DMS53 treated with DMSO at 0.1 percent for 48 hours (cell line): ENCODE results near the gene PPIP5K1.

Experiments
- DNase-seq: peaks from one replicate; lab custom pipeline; 2025; ENCODE audit not compliant: unreplicated experiment; lab: John Stamatoyannopoulos, UW

PPIP5K1 gene

GRCh38 chr15:43519196-43519595, 70.8 kb downstream of the PPIP5K1 start:
- no peak for DNase-seq

- no peak for DNase-seq
These were observed 71.7 kb downstream of the PPIP5K1 start for GRCh38 chr15:43518197-43518761.

- DNase-seq, result no peak
These were observed 72.4 kb downstream of the PPIP5K1 start, which contains the start of gene MAP1A for GRCh38 chr15:43517354-43518196. MAP1A (plus strand) TSS chr15:43517608; CDS start chr15:43521474, 3,866 bp downstream.

- DNase-seq, result no peak
These were observed 73.1 kb downstream of the PPIP5K1 start for GRCh38 chr15:43516801-43517353.

GRCh38 chr15:43516185-43516584, 73.8 kb downstream of the PPIP5K1 start:
- DNase-seq, result no peak

GRCh38 chr15:43515741-43516140, 74.3 kb downstream of the PPIP5K1 start:
- no peak for DNase-seq

GRCh38 chr15:43514241-43515057, 75.6 kb downstream of the PPIP5K1 start:
- no peak for DNase-seq

- no peak for DNase-seq
These were observed 76.5 kb downstream of the PPIP5K1 start for GRCh38 chr15:43513550-43513949.

- peak; percentile 59 for DNase-seq
These were observed 78.8 kb downstream of the PPIP5K1 start for GRCh38 chr15:43511012-43511885.

- peak; percentile 95 for DNase-seq
These were observed 79.6 kb downstream of the PPIP5K1 start for GRCh38 chr15:43510200-43511011.

GRCh38 chr15:43509660-43510199, 80.3 kb downstream of the PPIP5K1 start:
- no peak for DNase-seq

GRCh38 chr15:43508991-43509659, 80.9 kb downstream of the PPIP5K1 start:
- no peak for DNase-seq

GRCh38 chr15:43508421-43508820, 81.6 kb downstream of the PPIP5K1 start:
- DNase-seq, result no peak

- no peak for DNase-seq
These were observed 84.3 kb downstream of the PPIP5K1 start for GRCh38 chr15:43505738-43506137.

- no peak for DNase-seq
These were observed 90.4 kb downstream of the PPIP5K1 start for GRCh38 chr15:43499635-43500034.

GRCh38 chr15:43498990-43499389, 91.0 kb downstream of the PPIP5K1 start:
- no peak for DNase-seq

- DNase-seq, result no peak
These were observed 96.1 kb downstream of the PPIP5K1 start for GRCh38 chr15:43493703-43494472.
